HepG2 (cell line): Measurements from ENCODE around the gene RCC1. TPM values are rescaled to one million over a fixed set of nuclear protein-coding genes. Genes with fewer than 3 reads are reported as not detected.
A peak's percentile ranks its signal among the peaks of the same experiment; 100 is the strongest.

Experiments used
- AKAP8 ChIP-seq: sonication (generic); formaldehyde crosslinking; IDR thresholded peaks from 2 replicates; pipeline ENCODE4 v1.5.1; 2020; ENCODE audit warnings: mild to moderate bottlenecking, missing genetic modification reagents
- CEBPG ChIP-seq: IDR thresholded peaks from 2 replicates; pipeline ENCODE4 v1.6.1; 2016
- EZH2 ChIP-seq: conservative IDR thresholded peaks from 2 replicates; pipeline ENCODE4 v1.6.1; 2012; ENCODE audit warnings: mild to moderate bottlenecking, low read depth, low read length, moderate library complexity
- KLF9 ChIP-seq: IDR thresholded peaks from 2 replicates; pipeline ENCODE4 v1.6.1; 2016; ENCODE audit warnings: low read depth
- MAFG ChIP-seq: sonication (generic); formaldehyde crosslinking; IDR thresholded peaks from 2 replicates; pipeline ENCODE4 v1.5.1; 2020; ENCODE audit warnings: mild to moderate bottlenecking, missing genetic modification reagents
- NCOA2 ChIP-seq: sonication (generic); formaldehyde crosslinking; IDR thresholded peaks from 2 replicates; pipeline ENCODE4 v1.8.0; 2022; ENCODE audit warnings: inconsistent platforms
- NCOA5 ChIP-seq: sonication (generic); formaldehyde crosslinking; IDR thresholded peaks from 2 replicates; pipeline ENCODE4 v1.4.0; 2020; ENCODE audit warnings: missing genetic modification reagents
- RXRA ChIP-seq: sonication (generic); formaldehyde crosslinking; IDR thresholded peaks from 2 replicates; pipeline ENCODE4 v1.5.1; 2020; ENCODE audit warnings: missing genetic modification reagents
- TEAD2 ChIP-seq: sonication (generic); formaldehyde crosslinking; IDR thresholded peaks from 2 replicates; pipeline ENCODE4 v1.9.0; 2021; ENCODE audit warnings: missing genetic modification reagents
- TOE1 ChIP-seq: sonication (generic); formaldehyde crosslinking; IDR thresholded peaks from 2 replicates; pipeline ENCODE4 v1.4.0; 2020; ENCODE audit warnings: mild to moderate bottlenecking, missing genetic modification reagents
- ZFY ChIP-seq: sonication (generic); formaldehyde crosslinking; IDR thresholded peaks from 2 replicates; pipeline ENCODE4 v1.4.0; 2020; ENCODE audit warnings: missing genetic modification reagents
- ZNF160 ChIP-seq: sonication (generic); formaldehyde crosslinking; IDR thresholded peaks from 2 replicates; pipeline ENCODE4 v1.8.0; 2022; ENCODE audit warnings: mild to moderate bottlenecking, inconsistent platforms, missing genetic modification reagents
- ZNF256 ChIP-seq: sonication (generic); formaldehyde crosslinking; conservative IDR thresholded peaks from 2 replicates; pipeline ENCODE4 v1.4.0; 2020; ENCODE audit warnings: missing genetic modification reagents
- ZNF274 ChIP-seq: sonication (generic); formaldehyde crosslinking; IDR thresholded peaks from 2 replicates; pipeline ENCODE4 v1.5.1; 2020; ENCODE audit warnings: mild to moderate bottlenecking, missing genetic modification reagents
- ZNF3 ChIP-seq: IDR thresholded peaks from 2 replicates; pipeline ENCODE4 v1.7.0; 2017; ENCODE audit warnings: inconsistent platforms
- ZNF616 ChIP-seq: sonication (generic); formaldehyde crosslinking; IDR thresholded peaks from 2 replicates; pipeline ENCODE4 v1.5.0; 2020; ENCODE audit warnings: low read depth, mild to moderate bottlenecking, missing genetic modification reagents
- ZNF780A ChIP-seq: sonication (generic); formaldehyde crosslinking; IDR thresholded peaks from 2 replicates; pipeline ENCODE4 v1.8.0; 2022; ENCODE audit warnings: mild to moderate bottlenecking, missing genetic modification reagents, moderate library complexity
- polyA plus RNA-seq, 8 experiments: library from polyadenylated mRNA; depleted of rRNA in 3 of 8; stranded (reverse) in 7 of 8; unstranded in 1 of 8; fragments of >200 nt; fragmentation: Illumina TruSeq in 4 of 8; extraction: Trizol in 4 of 8; gene quantifications; 2 replicates each; pipeline versions ENCODE4 v1.2.1 to v1.2.3, GENCODE V29; 2011 to 2016; ENCODE audit warnings: low read depth in 4 of 8, missing spikeins in 1 of 8, mixed read lengths in 1 of 8; ENCODE audit not compliant: insufficient read depth in 1 of 8
- total RNA-seq, 5 experiments: library from RNA; depleted of rRNA; stranded (reverse); fragments of >200 nt; fragmentation: Illumina TruSeq; extraction: Trizol; gene quantifications; 2 replicates each; pipeline ENCODE4 v1.2.3, GENCODE V29; 2016; ENCODE audit warnings: low read depth in 1 of 5
- TF ChIP-seq, protein P1 (sequence below): sonication (generic); formaldehyde crosslinking; IDR thresholded peaks from 2 replicates; pipeline ENCODE4 v1.8.0; 2022; ENCODE audit warnings: mild to moderate bottlenecking, missing genetic modification reagents
- TF ChIP-seq, protein P2 (sequence below): sonication (generic); formaldehyde crosslinking; IDR thresholded peaks from 2 replicates; pipeline ENCODE4 v1.8.1; 2023; ENCODE audit warnings: missing genetic modification reagents, inconsistent platforms, borderline replicate concordance
- TF ChIP-seq, protein P3 (sequence below): sonication (generic); formaldehyde crosslinking; conservative IDR thresholded peaks from 2 replicates; pipeline ENCODE4 v1.4.0; 2020; ENCODE audit warnings: missing genetic modification reagents
- TF ChIP-seq, protein P4 (sequence below): sonication (generic); formaldehyde crosslinking; IDR thresholded peaks from 2 replicates; pipeline ENCODE4 v1.4.0; 2020; ENCODE audit warnings: missing genetic modification reagents

The RCC1 gene
- total and polyA plus RNA-seq, 2 of the 13 experiments (the other 11 are each of a cell fraction or from before 2014, with no cell fraction given), result 47.2 to 80.8 TPM

DNA sequence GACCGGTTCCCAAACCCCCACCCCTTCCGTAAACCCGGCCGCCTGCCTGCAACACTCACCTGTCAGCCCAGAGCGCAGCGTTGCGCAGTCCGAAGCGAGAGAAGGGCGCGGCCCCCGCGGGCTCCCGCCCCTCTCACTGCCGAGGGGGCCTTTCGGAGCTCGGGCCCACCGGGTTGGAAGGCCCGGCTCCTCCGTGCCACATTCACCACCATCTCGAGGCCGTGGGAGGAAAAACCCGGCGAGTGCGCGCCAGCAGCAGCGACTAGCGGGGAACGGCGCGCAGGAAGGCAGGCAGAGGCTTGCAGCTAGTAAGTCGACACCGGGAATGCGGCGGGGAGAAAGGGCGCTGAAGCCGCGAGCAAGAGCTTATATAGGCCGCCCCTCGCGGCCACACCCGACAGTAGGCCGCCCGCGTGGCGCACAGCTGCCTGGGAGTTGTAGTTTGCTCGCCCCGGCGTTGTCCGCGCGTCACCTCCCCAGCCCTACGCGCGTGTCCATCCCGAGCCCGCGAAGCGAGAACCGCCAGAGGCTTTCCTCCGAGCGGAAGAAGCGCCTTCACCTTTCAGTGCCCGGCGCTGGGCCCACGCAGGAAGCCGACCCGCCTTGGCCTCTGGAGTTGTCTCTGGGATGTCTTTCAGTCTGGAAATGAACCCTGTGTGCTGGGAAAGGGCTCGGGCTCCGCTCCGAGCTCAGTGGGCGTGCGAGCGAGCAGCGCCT lies 75.8 kb downstream of the RCC1 start (continued):
- TF ChIP-seq RXRA, result peak; percentile 83
- TF ChIP-seq TOE1, result peak; percentile 53; the same call in 1 of the 2 replicates
- no peak for TF ChIP-seq MAFG
- TF ChIP-seq TEAD2 (CRISPR knock-in tag), result no peak; the same call in 1 of the 2 replicates
- TF ChIP-seq CEBPG (CRISPR knock-in tag), result peak; percentile 30
- peak; percentile 96 for TF ChIP-seq ZFY
- no peak for TF ChIP-seq NCOA5 (CRISPR knock-in tag)
- TF ChIP-seq, protein P1, sequence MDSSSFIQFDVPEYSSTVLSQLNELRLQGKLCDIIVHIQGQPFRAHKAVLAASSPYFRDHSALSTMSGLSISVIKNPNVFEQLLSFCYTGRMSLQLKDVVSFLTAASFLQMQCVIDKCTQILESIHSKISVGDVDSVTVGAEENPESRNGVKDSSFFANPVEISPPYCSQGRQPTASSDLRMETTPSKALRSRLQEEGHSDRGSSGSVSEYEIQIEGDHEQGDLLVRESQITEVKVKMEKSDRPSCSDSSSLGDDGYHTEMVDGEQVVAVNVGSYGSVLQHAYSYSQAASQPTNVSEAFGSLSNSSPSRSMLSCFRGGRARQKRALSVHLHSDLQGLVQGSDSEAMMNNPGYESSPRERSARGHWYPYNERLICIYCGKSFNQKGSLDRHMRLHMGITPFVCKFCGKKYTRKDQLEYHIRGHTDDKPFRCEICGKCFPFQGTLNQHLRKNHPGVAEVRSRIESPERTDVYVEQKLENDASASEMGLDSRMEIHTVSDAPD (CRISPR knock-in tag), result peak; percentile 84; the same call in 1 of the 2 replicates
- peak; percentile 39; the same call in 1 of the 2 replicates for TF ChIP-seq NCOA2 (CRISPR knock-in tag)
- TF ChIP-seq, protein P2, sequence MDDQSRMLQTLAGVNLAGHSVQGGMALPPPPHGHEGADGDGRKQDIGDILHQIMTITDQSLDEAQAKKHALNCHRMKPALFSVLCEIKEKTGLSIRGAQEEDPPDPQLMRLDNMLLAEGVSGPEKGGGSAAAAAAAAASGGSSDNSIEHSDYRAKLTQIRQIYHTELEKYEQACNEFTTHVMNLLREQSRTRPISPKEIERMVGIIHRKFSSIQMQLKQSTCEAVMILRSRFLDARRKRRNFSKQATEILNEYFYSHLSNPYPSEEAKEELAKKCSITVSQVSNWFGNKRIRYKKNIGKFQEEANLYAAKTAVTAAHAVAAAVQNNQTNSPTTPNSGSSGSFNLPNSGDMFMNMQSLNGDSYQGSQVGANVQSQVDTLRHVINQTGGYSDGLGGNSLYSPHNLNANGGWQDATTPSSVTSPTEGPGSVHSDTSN (CRISPR knock-in tag), result no peak
- TF ChIP-seq, protein P3, sequence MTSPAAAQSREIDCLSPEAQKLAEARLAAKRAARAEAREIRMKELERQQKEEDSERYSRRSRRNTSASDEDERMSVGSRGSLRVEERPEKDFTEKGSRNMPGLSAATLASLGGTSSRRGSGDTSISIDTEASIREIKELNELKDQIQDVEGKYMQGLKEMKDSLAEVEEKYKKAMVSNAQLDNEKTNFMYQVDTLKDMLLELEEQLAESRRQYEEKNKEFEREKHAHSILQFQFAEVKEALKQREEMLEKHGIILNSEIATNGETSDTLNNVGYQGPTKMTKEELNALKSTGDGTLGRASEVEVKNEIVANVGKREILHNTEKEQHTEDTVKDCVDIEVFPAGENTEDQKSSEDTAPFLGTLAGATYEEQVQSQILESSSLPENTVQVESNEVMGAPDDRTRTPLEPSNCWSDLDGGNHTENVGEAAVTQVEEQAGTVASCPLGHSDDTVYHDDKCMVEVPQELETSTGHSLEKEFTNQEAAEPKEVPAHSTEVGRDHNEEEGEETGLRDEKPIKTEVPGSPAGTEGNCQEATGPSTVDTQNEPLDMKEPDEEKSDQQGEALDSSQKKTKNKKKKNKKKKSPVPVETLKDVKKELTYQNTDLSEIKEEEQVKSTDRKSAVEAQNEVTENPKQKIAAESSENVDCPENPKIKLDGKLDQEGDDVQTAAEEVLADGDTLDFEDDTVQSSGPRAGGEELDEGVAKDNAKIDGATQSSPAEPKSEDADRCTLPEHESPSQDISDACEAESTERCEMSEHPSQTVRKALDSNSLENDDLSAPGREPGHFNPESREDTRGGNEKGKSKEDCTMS (CRISPR knock-in tag), result no peak
- no peak for TF ChIP-seq ZNF3
- TF ChIP-seq ZNF160 (CRISPR knock-in tag), result peak; percentile 94
- TF ChIP-seq ZNF616 (CRISPR knock-in tag), result peak; percentile 73; the same call in 1 of the 2 replicates
- TF ChIP-seq, protein P4, sequence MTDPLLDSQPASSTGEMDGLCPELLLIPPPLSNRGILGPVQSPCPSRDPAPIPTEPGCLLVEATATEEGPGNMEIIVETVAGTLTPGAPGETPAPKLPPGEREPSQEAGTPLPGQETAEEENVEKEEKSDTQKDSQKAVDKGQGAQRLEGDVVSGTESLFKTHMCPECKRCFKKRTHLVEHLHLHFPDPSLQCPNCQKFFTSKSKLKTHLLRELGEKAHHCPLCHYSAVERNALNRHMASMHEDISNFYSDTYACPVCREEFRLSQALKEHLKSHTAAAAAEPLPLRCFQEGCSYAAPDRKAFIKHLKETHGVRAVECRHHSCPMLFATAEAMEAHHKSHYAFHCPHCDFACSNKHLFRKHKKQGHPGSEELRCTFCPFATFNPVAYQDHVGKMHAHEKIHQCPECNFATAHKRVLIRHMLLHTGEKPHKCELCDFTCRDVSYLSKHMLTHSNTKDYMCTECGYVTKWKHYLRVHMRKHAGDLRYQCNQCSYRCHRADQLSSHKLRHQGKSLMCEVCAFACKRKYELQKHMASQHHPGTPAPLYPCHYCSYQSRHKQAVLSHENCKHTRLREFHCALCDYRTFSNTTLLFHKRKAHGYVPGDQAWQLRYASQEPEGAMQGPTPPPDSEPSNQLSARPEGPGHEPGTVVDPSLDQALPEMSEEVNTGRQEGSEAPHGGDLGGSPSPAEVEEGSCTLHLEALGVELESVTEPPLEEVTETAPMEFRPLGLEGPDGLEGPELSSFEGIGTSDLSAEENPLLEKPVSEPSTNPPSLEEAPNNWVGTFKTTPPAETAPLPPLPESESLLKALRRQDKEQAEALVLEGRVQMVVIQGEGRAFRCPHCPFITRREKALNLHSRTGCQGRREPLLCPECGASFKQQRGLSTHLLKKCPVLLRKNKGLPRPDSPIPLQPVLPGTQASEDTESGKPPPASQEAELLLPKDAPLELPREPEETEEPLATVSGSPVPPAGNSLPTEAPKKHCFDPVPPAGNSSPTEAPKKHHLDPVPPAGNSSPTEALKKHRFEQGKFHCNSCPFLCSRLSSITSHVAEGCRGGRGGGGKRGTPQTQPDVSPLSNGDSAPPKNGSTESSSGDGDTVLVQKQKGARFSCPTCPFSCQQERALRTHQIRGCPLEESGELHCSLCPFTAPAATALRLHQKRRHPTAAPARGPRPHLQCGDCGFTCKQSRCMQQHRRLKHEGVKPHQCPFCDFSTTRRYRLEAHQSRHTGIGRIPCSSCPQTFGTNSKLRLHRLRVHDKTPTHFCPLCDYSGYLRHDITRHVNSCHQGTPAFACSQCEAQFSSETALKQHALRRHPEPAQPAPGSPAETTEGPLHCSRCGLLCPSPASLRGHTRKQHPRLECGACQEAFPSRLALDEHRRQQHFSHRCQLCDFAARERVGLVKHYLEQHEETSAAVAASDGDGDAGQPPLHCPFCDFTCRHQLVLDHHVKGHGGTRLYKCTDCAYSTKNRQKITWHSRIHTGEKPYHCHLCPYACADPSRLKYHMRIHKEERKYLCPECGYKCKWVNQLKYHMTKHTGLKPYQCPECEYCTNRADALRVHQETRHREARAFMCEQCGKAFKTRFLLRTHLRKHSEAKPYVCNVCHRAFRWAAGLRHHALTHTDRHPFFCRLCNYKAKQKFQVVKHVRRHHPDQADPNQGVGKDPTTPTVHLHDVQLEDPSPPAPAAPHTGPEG (CRISPR knock-in tag), result peak; percentile 74; the same call in 1 of the 2 replicates
- TF ChIP-seq AKAP8 (CRISPR knock-in tag), result peak; percentile 78
- TF ChIP-seq KLF9, result no peak
- TF ChIP-seq ZNF780A, result peak; percentile 66; the same call in 1 of the 2 replicates
- peak; percentile 95 for TF ChIP-seq ZNF274
- TF ChIP-seq ZNF256 (CRISPR knock-in tag), result peak; percentile 90
- TF ChIP-seq EZH2, result no peak
